Fibroblast of lung (primary cell): Measurements from ENCODE around the gene MTAP.

ENCODE experiments used
- EZH2 ChIP-seq: IDR thresholded peaks from 2 replicates; pipeline ENCODE4 v1.5.1; 2012; ENCODE audit warnings: low read length, control low read depth, mild to moderate bottlenecking; ENCODE audit errors: missing control alignments
- TF ChIP-seq, protein P1 (sequence below), 2 donors: IDR thresholded peaks in 1 of 2; conservative IDR thresholded peaks in 1 of 2; 1 replicate in 1 of 2; 2 replicates in 1 of 2; pipeline ENCODE4 v1.5.1; 2011 to 2012; ENCODE audit warnings: low read length in 2 of 2, control low read depth in 1 of 2, inconsistent platforms in 1 of 2, low read depth in 1 of 2, mild to moderate bottlenecking in 1 of 2

- TF ChIP-seq, protein P1, sequence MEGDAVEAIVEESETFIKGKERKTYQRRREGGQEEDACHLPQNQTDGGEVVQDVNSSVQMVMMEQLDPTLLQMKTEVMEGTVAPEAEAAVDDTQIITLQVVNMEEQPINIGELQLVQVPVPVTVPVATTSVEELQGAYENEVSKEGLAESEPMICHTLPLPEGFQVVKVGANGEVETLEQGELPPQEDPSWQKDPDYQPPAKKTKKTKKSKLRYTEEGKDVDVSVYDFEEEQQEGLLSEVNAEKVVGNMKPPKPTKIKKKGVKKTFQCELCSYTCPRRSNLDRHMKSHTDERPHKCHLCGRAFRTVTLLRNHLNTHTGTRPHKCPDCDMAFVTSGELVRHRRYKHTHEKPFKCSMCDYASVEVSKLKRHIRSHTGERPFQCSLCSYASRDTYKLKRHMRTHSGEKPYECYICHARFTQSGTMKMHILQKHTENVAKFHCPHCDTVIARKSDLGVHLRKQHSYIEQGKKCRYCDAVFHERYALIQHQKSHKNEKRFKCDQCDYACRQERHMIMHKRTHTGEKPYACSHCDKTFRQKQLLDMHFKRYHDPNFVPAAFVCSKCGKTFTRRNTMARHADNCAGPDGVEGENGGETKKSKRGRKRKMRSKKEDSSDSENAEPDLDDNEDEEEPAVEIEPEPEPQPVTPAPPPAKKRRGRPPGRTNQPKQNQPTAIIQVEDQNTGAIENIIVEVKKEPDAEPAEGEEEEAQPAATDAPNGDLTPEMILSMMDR (conservative IDR thresholded peaks at IDR 0.05 in 1 of 2, IDR thresholded peaks at IDR 0.05 in 1 of 2; ENCODE audit: low read depth in 1 of 2, low read length in 2 of 2), result no peak
- TF ChIP-seq EZH2, result no peak
These were observed 29.5 kb downstream of the MTAP start for GRCh38 chr9:21831841-21832509.
